ENCODE measurements around the gene TRIM29. TPM values are rescaled to one million over a fixed set of nuclear protein-coding genes. Genes with fewer than 3 reads are reported as not detected.

Gene TRIM29
- total and polyA plus RNA-seq, 2 of the 13 experiments (the other 11 are each of a cell fraction or from before 2014, with no cell fraction given) = 0.86 TPM

GRCh38 chr11:120130991-120131760 lies 6.7 kb downstream of the TRIM29 start:
- H4K20me1 ChIP-seq (ENCODE audit: insufficient read depth, low read length) = no peaks in the 10 kb centered on the region
- in situ Hi-C loops (cut with HindIII; ENCODE audit: extremely low pct_ligation_motif_present, low pct_unique_long_range_greater_than_20kb) = no loop called here
- no peak for ATAC-seq
- no peak overlapping the region for H3K4me2 ChIP-seq (ENCODE audit: low read depth, low read length)
- no TSS peak for BruUV-seq (replicated peaks)
- H3K36me3 ChIP-seq (replicated peaks in 1 of 2; ENCODE audit: control insufficient read depth in 1 of 2, insufficient read depth in 2 of 2, low read length in 2 of 2) = no peaks in the 10 kb centered on the region
- CTCF ChIA-PET (ENCODE audit: low intra/inter-chr PET ratio, low total read pairs) = no interaction called here
- no peaks in the 10 kb centered on the region for H3K79me2 ChIP-seq (ENCODE audit: insufficient read depth, low read length)
- H3K4me3 ChIP-seq (replicated peaks in 1 of 3; ENCODE audit: insufficient read depth in 1 of 3, low read depth in 2 of 3, low read length in 3 of 3) = no peak overlapping the region
- no peaks in the 10 kb centered on the region for H3K9me3 ChIP-seq (ENCODE audit: low read length)
- H3K27ac ChIP-seq (ENCODE audit: extremely low read length, insufficient read depth, low read length) = no peak overlapping the region
- no peak overlapping the region for H2AFZ ChIP-seq (ENCODE audit: low read length)
- DNase-seq (ENCODE audit: low spot score) = no peak
- no peak for FAIRE-seq
- H3K4me1 ChIP-seq (ENCODE audit: insufficient read depth, low read length) = 0 out of 2 replicates have a peak, but pooled peaks cover 12% of the 10 kb centered on the region
- H3K9ac ChIP-seq (ENCODE audit: insufficient read depth, low read depth, low read length) = no peak overlapping the region
- intact Hi-C loops (cut with micrococcal nuclease; ENCODE audit: unreplicated experiment) = no loop called here
- POLR2A ChIA-PET = no interaction called here
- peaks cover 24 to 95% of the 10 kb centered on the region in 2 experiments for H3K27me3 ChIP-seq (ENCODE audit: control insufficient read depth in 1 of 2, insufficient read depth in 2 of 2, low read length in 2 of 2)
- 25% methylated on average over 7 of the region's 8 CpGs for WGBS (ENCODE audit: low lambda C conversion rate)
- TF ChIP-seq ZSCAN9 (CRISPR knock-in tag; IDR thresholded peaks at IDR 0.05; ENCODE audit: borderline replicate concordance) = no peak
- TF ChIP-seq ZNF761 (CRISPR knock-in tag; conservative IDR thresholded peaks at IDR 0.05) = no peak
- no peak for TF ChIP-seq ZNF138 (CRISPR knock-in tag; IDR thresholded peaks at IDR 0.05; ENCODE audit: low read depth)
- TF ChIP-seq ZNF235 (CRISPR knock-in tag; IDR thresholded peaks at IDR 0.05; ENCODE audit: borderline replicate concordance) = no peak
- no peak for TF ChIP-seq ATF6 (CRISPR knock-in tag; conservative IDR thresholded peaks at IDR 0.05)
- TF ChIP-seq NCOA1 (CRISPR knock-in tag; IDR thresholded peaks at IDR 0.05) = no peak
- no peak for TF ChIP-seq GZF1 (CRISPR knock-in tag; IDR thresholded peaks at IDR 0.05)
- TF ChIP-seq ZNF282 (IDR thresholded peaks at IDR 0.05; ENCODE audit: partially characterized antibody) = no peak
- TF ChIP-seq HINFP (CRISPR knock-in tag; IDR thresholded peaks at IDR 0.05; ENCODE audit: low read depth) = no peak
- TF ChIP-seq RORA (CRISPR knock-in tag; IDR thresholded peaks at IDR 0.05) = no peak
- TF ChIP-seq ARNTL (CRISPR knock-in tag; IDR thresholded peaks at IDR 0.05) = no peak
- no peak for TF ChIP-seq ZNF280D (CRISPR knock-in tag; IDR thresholded peaks at IDR 0.05)
- TF ChIP-seq FOSL1 (CRISPR knock-in tag; IDR thresholded peaks at IDR 0.05; ENCODE audit: borderline replicate concordance) = no peak
- no peak for TF ChIP-seq ZKSCAN5 (CRISPR knock-in tag; IDR thresholded peaks at IDR 0.05)
- no peak for TF ChIP-seq TSC22D2 (CRISPR knock-in tag; IDR thresholded peaks at IDR 0.05; ENCODE audit: borderline replicate concordance)
- no peak for TF ChIP-seq ZNF10 (CRISPR knock-in tag; IDR thresholded peaks at IDR 0.05; ENCODE audit: borderline replicate concordance, low read depth)

Measured in HepG2 (cell line).